Measurements from ENCODE around the gene C6orf120. TPM values are rescaled to one million over a fixed set of nuclear protein-coding genes. Genes with fewer than 3 reads are reported as not detected.

C6orf120 gene
- total and polyA plus RNA-seq, 8 donors: 1.8 to 62.6 (median 11.7) TPM

- 78 to 87% (median 81%) methylated on average over 1 of the region's 1 CpG for WGBS, 5 donors
- Histone ChIP-seq H3K9me3 (peaks cover 0 to 4% (median 0%) of the 10 kb centered on the region in 4 donors), H3K4me3 (no peak overlapping the region), H3K27ac (no peak overlapping the region), H3K4me1 (no peaks in the 10 kb centered on the region), H3K27me3 (no peaks in the 10 kb centered on the region), H3K36me3 (peaks cover 3 to 53% (median 30%) of the 10 kb centered on the region in 4 donors)
- no peak for DNase-seq
- TF ChIP-seq, protein P1, sequence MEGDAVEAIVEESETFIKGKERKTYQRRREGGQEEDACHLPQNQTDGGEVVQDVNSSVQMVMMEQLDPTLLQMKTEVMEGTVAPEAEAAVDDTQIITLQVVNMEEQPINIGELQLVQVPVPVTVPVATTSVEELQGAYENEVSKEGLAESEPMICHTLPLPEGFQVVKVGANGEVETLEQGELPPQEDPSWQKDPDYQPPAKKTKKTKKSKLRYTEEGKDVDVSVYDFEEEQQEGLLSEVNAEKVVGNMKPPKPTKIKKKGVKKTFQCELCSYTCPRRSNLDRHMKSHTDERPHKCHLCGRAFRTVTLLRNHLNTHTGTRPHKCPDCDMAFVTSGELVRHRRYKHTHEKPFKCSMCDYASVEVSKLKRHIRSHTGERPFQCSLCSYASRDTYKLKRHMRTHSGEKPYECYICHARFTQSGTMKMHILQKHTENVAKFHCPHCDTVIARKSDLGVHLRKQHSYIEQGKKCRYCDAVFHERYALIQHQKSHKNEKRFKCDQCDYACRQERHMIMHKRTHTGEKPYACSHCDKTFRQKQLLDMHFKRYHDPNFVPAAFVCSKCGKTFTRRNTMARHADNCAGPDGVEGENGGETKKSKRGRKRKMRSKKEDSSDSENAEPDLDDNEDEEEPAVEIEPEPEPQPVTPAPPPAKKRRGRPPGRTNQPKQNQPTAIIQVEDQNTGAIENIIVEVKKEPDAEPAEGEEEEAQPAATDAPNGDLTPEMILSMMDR (IDR thresholded peaks at IDR 0.05): no peak
- no peak for TF ChIP-seq POLR2AphosphoS5 (IDR thresholded peaks at IDR 0.05)
- intact Hi-C loops (cut with DNase I; ENCODE audit: low total_unique reads): no loop called here
Observed at GRCh38 chr6:169678342-169678741, 23.6 kb upstream of the C6orf120 start.

- no peaks in the 10 kb centered on the region for H3K27me3 ChIP-seq
- H3K9me3 ChIP-seq: peaks cover 0 to 27% (median 14%) of the 10 kb centered on the region in 4 donors
- H3K4me3 ChIP-seq: no peak overlapping the region
- no peak for DNase-seq
- TF ChIP-seq POLR2AphosphoS5 (IDR thresholded peaks at IDR 0.05) (no peak), EP300 (IDR thresholded peaks at IDR 0.05) (no peak), POLR2A (IDR thresholded peaks at IDR 0.05) (no peak)
- TF ChIP-seq, protein P1 (IDR thresholded peaks at IDR 0.05): no peak
- intact Hi-C loops (cut with DNase I; ENCODE audit: low total_unique reads): no loop called here
- 92 to 100% (median 97%) methylated on average over 1 to 3 of the region's 3 CpGs for WGBS, 5 donors
- H3K27ac ChIP-seq: no peak overlapping the region
- H3K36me3 ChIP-seq: peaks cover 10 to 71% (median 56%) of the 10 kb centered on the region in 4 donors
- H3K4me1 ChIP-seq: no peaks in the 10 kb centered on the region
Observed at GRCh38 chr6:169684056-169684455, 17.9 kb upstream of the C6orf120 start.

- TF ChIP-seq POLR2AphosphoS5 (IDR thresholded peaks at IDR 0.05) (no peak), EP300 (IDR thresholded peaks at IDR 0.05) (no peak), POLR2A (IDR thresholded peaks at IDR 0.05) (no peak)
- TF ChIP-seq, protein P1 (IDR thresholded peaks at IDR 0.05): no peak
- intact Hi-C loops (cut with DNase I; ENCODE audit: low total_unique reads): no loop called here
- 91 to 99% (median 97%) methylated on average over 2 of the region's 2 CpGs for WGBS, 5 donors
- Histone ChIP-seq H3K4me3 (no peak overlapping the region), H3K27me3 (no peaks in the 10 kb centered on the region), H3K36me3 (peaks cover 10 to 73% (median 46%) of the 10 kb centered on the region in 4 donors), H3K27ac (no peak overlapping the region), H3K4me1 (no peaks in the 10 kb centered on the region), H3K9me3 (peaks cover 0 to 27% (median 14%) of the 10 kb centered on the region in 4 donors)
- DNase-seq: no peak
Observed at GRCh38 chr6:169685860-169686259, 16.1 kb upstream of the C6orf120 start.

DNA sequence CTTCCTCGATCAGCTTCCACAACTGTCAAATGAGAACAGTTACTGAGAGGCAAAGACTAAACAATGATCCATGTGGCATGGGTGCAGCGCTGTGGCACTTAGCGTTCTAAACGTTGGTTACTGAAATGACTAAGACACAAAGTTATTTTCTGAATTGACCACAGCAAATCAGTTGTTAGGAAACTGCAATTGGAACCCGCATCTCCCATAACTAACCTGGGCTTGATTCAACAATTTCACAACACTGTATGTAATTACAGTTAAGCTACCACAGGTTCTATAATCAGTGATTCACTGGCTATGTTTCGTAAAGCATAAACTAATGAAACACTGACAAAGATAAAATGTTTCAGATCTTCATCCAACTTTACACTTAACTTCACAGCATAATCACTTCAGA lies 12.6 kb upstream of the C6orf120 start:
- no peak for DNase-seq
- Histone ChIP-seq H3K27ac (no peak overlapping the region), H3K4me3 (no peak overlapping the region), H3K36me3 (peaks cover 7 to 60% (median 31%) of the 10 kb centered on the region in 4 donors), H3K27me3 (no peaks in the 10 kb centered on the region), H3K4me1 (no peaks in the 10 kb centered on the region), H3K9me3 (peaks cover 0 to 31% (median 21%) of the 10 kb centered on the region in 4 donors)
- intact Hi-C loops (cut with DNase I; ENCODE audit: low total_unique reads): no loop called here
- WGBS, 5 donors: 87 to 98% (median 88%) methylated on average over 6 of the region's 6 CpGs
- TF ChIP-seq EP300 (IDR thresholded peaks at IDR 0.05) (no peak), POLR2AphosphoS5 (IDR thresholded peaks at IDR 0.05) (no peak), POLR2A (IDR thresholded peaks at IDR 0.05) (no peak)
- TF ChIP-seq, protein P1 (IDR thresholded peaks at IDR 0.05): no peak
